Smooth muscle cell (in vitro differentiated cells): ENCODE measurements around the gene FXYD2. TPM values are rescaled to one million over a fixed set of nuclear protein-coding genes. Genes with fewer than 3 reads are reported as not detected.

Experiments used
- DNase-seq: peaks from one replicate; lab custom pipeline; 2025; ENCODE audit not compliant: unreplicated experiment; lab: John Stamatoyannopoulos, UW
- H2AFZ ChIP-seq: fragments of 200-600 bp; sonication (generic); 2 replicates; pipeline ENCODE4 v1.6.0; 2016; ENCODE audit warnings: antibody characterized with exemption, low read depth, mild to moderate bottlenecking
- H3F3A ChIP-seq: fragments of 200-600 bp; sonication (generic); 2 replicates; pipeline ENCODE4 v1.6.0; 2017; ENCODE audit warnings: antibody characterized with exemption, low read depth
- H3K27ac ChIP-seq: fragments of 200-600 bp; sonication (generic); 2 replicates; pipeline ENCODE4 v1.5.1; 2016; ENCODE audit warnings: low read depth, mild to moderate bottlenecking
- H3K27me3 ChIP-seq: fragments of 200-600 bp; sonication (generic); 2 replicates; pipeline ENCODE4 v1.6.1; 2016; ENCODE audit warnings: low read depth, mild to moderate bottlenecking
- H3K36me3 ChIP-seq: fragments of 200-600 bp; sonication (generic); 2 replicates; pipeline ENCODE4 v1.5.1; 2016; ENCODE audit warnings: low read depth
- H3K4me1 ChIP-seq: fragments of 200-600 bp; sonication (generic); 2 replicates; pipeline ENCODE4 v1.5.1; 2016; ENCODE audit warnings: low read depth
- H3K4me2 ChIP-seq: fragments of 200-600 bp; sonication (generic); 2 replicates; pipeline ENCODE4 v1.6.0; 2016; ENCODE audit warnings: mild to moderate bottlenecking
- H3K4me3 ChIP-seq: fragments of 200-600 bp; sonication (generic); 2 replicates; pipeline ENCODE4 v1.5.1; 2016; ENCODE audit warnings: mild to moderate bottlenecking
- H3K79me2 ChIP-seq: fragments of 200-600 bp; sonication (generic); 2 replicates; pipeline ENCODE4 v1.6.0; 2016; ENCODE audit warnings: low read depth, mild to moderate bottlenecking
- H3K9ac ChIP-seq: fragments of 200-600 bp; sonication (generic); 2 replicates; pipeline ENCODE4 v1.6.0; 2016; ENCODE audit warnings: low read depth
- H3K9me3 ChIP-seq: fragments of 200-600 bp; sonication (generic); replicated peaks from 2 replicates; pipeline ENCODE4 v1.5.1; 2016; ENCODE audit warnings: low read depth
- H4K20me1 ChIP-seq: fragments of 200-600 bp; sonication (generic); 2 replicates; pipeline ENCODE4 v1.6.0; 2016; ENCODE audit warnings: low read depth
- WGBS: methylation state at CpG from one replicate; pipeline ENCODE4 v1.1.7; 2016; ENCODE audit warnings: low lambda C conversion rate; 5-methylcytosine and 5-hydroxymethylcytosine counted together
- polyA plus RNA-seq: library from polyadenylated mRNA; unstranded; fragments of >200 nt; fragmentation: Nextera tagmentation; extraction: Ambion mirVana; gene quantifications from 2 replicates; pipeline ENCODE4 v1.2.1, GENCODE V29; 2016
- total RNA-seq: library from RNA; depleted of rRNA; stranded (reverse); fragments of >200 nt; gene quantifications from 2 replicates; pipeline ENCODE4 v1.2.3, GENCODE V29; 2014
- TF ChIP-seq, protein P1 (sequence below): fragments of 200-600 bp; sonication (generic); IDR thresholded peaks from 2 replicates; pipeline ENCODE4 v1.5.1; 2017; ENCODE audit warnings: borderline replicate concordance, mild to moderate bottlenecking, antibody characterized with exemption; ENCODE audit not compliant: insufficient read depth, poor library complexity, severe bottlenecking

Gene FXYD2
- total RNA-seq (0.40 TPM in 1 of 2 replicates, not detected in the other), polyA plus RNA-seq (1.00 and 2.3 TPM in 2 replicates)

DNA sequence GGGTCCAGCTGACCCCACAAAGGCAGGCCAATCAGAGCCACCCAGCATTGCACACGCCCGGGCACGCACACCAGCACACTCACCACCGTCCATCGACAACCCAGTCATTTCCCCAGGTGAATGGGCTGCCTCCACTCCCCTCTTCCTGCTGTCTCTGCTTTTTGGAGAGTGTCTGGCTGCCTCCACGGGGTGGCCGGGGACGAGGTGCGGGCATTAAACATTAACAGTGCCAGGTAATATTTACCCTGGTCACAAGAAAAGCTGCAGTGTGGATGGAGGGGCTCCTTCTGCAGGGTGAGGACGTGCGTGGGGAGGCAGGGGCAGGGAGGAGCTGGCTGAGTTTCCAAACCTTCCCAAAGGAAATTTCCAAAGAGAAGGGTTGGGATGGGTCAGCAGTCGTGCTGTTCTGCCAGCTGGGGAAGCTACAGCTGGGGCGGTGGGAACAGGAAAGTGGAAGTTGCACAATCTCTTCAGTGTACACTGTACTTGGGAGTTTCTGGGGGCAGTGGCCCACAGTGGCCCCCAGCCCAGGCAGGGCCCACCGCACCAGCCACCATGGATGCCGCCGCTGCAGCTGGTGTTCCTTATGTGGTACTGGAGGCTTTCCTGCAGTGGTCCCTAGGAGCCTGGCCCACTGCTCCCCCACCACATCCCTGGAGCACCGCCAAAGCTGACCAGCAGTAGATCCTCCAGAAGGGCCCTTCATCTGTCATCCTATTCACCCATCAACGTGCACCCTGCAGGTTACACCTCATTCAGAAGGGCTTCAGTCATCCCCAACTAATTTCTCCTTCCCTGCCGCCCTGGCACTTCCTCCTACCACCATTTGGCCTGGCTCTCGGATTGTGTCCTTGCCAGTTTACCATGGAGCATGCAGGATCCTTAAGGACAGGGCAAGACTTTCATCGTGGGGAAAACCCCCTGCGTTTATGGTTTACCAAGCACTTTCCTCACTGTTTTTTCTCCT lies at the start of gene FXYD2:
Gene FXYD2, minus strand, starts transcription at position 174 of the 967 bp plus-strand sequence. Its CDS starts 66 bp downstream, at position 108.
- H3K79me2 ChIP-seq = no peaks in the 10 kb centered on the region
- no peak within 1 kb of the TSS for H3K9ac ChIP-seq
- H3K36me3 ChIP-seq = no peaks in the 10 kb centered on the region
- DNase-seq = no peak
- H2AFZ ChIP-seq = no peak within 1 kb of the TSS
- peaks cover 3% of the 10 kb centered on the region for H3K4me1 ChIP-seq
- no peaks in the 10 kb centered on the region for H3F3A ChIP-seq
- WGBS = 84% methylated on average over 22 of the region's 22 CpGs
- no peaks in the 10 kb centered on the region for H3K27me3 ChIP-seq
- H3K4me3 ChIP-seq = no peak within 1 kb of the TSS
- H3K27ac ChIP-seq = no peak within 1 kb of the TSS
- no peaks in the 10 kb centered on the region for H4K20me1 ChIP-seq
- no peak within 1 kb of the TSS for H3K4me2 ChIP-seq
- no peaks in the 10 kb centered on the region for H3K9me3 ChIP-seq
- TF ChIP-seq, protein P1, sequence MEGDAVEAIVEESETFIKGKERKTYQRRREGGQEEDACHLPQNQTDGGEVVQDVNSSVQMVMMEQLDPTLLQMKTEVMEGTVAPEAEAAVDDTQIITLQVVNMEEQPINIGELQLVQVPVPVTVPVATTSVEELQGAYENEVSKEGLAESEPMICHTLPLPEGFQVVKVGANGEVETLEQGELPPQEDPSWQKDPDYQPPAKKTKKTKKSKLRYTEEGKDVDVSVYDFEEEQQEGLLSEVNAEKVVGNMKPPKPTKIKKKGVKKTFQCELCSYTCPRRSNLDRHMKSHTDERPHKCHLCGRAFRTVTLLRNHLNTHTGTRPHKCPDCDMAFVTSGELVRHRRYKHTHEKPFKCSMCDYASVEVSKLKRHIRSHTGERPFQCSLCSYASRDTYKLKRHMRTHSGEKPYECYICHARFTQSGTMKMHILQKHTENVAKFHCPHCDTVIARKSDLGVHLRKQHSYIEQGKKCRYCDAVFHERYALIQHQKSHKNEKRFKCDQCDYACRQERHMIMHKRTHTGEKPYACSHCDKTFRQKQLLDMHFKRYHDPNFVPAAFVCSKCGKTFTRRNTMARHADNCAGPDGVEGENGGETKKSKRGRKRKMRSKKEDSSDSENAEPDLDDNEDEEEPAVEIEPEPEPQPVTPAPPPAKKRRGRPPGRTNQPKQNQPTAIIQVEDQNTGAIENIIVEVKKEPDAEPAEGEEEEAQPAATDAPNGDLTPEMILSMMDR = no peak

DNA sequence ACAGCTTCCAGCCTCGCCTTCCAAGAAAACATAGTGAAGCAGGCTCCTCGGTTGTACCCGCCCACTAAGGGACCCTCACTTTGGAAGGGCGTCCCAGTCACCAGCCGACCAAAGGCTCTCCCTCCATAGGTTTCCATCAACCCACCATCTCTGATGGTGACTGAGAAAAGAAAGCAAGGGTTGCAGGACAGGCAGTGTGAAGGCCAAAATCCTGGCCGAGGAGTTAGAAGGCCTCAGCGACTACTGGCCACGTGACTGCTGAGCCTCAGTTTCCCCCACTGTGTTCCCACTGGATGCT lies 49.2 kb upstream of the FXYD2 start:
- 91% methylated on average over 8 of the region's 8 CpGs for WGBS
- Histone ChIP-seq H3K4me2 (no peak overlapping the region), H3K27ac (no peak overlapping the region), H3K9ac (no peak overlapping the region), H3K79me2 (no peaks in the 10 kb centered on the region), H3K4me1 (peaks cover 31% of the 10 kb centered on the region), H2AFZ (no peak overlapping the region), H3K27me3 (no peaks in the 10 kb centered on the region), H3K9me3 (no peaks in the 10 kb centered on the region), H3K36me3 (no peaks in the 10 kb centered on the region), H4K20me1 (peaks cover 17% of the 10 kb centered on the region), H3F3A (no peaks in the 10 kb centered on the region), H3K4me3 (no peak overlapping the region)
- TF ChIP-seq, protein P1 = no peak
- DNase-seq = no peak

DNA sequence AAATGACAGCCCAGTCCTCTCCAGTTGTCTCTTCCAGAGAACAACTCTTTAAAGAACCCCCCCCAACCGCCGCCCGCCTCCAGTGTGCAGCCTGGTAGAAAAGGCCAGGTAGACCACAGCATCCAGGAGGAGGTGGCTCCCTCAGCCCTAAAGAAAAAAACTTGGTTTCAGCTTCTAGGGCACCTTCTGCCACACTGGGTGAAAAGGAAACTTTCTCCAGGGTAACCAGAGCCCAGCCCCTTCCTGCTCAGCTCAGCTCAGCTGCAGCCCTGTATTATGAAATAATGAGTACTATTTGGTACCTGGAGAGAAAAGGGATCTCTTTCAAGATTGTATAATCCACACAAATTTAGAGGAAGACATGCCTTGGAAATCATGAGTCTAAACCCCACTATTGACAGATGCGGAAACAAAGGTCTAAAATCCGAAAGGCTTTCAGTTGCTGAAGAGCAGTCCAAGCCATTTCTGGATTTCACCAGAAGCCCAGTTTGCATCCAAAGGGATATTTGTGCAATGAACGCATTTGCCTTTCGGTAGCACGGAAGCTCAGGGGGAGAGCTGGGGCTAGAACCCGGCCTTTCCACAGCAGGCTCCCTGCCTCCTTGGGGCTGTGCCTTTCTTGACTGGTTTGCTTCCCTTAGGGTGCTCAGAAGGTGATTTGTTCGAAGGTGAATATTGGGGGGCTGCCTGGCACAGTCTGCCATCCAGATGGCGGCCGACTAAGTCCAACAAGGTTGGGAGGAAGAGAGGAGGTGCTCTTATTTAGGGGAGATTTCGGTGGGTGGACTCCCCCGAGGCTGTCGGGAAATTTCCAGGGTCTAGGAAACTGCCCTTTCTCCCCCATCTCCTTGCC lies 48.7 kb upstream of the FXYD2 start:
- Histone ChIP-seq H4K20me1 (peaks cover 22% of the 10 kb centered on the region), H3K9ac (no peak overlapping the region), H3K27me3 (no peaks in the 10 kb centered on the region), H3F3A (no peaks in the 10 kb centered on the region), H2AFZ (no peak overlapping the region), H3K4me1 (peaks cover 34% of the 10 kb centered on the region), H3K36me3 (no peaks in the 10 kb centered on the region), H3K4me2 (no peak overlapping the region), H3K27ac (no peak overlapping the region), H3K4me3 (no peak overlapping the region), H3K9me3 (no peaks in the 10 kb centered on the region), H3K79me2 (peaks cover 3% of the 10 kb centered on the region)
- TF ChIP-seq, protein P1 = no peak
- WGBS = 96% methylated on average over 15 of the region's 15 CpGs
- no peak for DNase-seq
